ENCODE results near the gene NECAB3.

The NECAB3 gene

GRCh38 chr20:33663161-33664084 lies 10.8 kb downstream of the NECAB3 start:
- peak; percentile 73 for DNase-seq

- DNase-seq, result no peak
These were observed 12.1 kb downstream of the NECAB3 start, which contains the start of gene C20orf144 for GRCh38 chr20:33662172-33662571. Gene C20orf144 (plus strand): TSS chr20:33662327. CDS start chr20:33662346, 19 bp downstream.

GRCh38 chr20:33660685-33661058 lies 13.6 kb downstream of the NECAB3 start:
- no peak for DNase-seq

GRCh38 chr20:33660035-33660684 lies 14.1 kb downstream of the NECAB3 start:
- DNase-seq, result no peak

GRCh38 chr20:33659341-33660034 lies 14.7 kb downstream of the NECAB3 start:
- DNase-seq, result no peak

GRCh38 chr20:33658929-33659328 lies 15.3 kb downstream of the NECAB3 start:
- DNase-seq, result no peak

- no peak for DNase-seq
These were observed 15.7 kb downstream of the NECAB3 start for GRCh38 chr20:33658510-33658909.

GRCh38 chr20:33657704-33658095 lies 16.5 kb downstream of the NECAB3 start:
- no peak for DNase-seq

- DNase-seq, result no peak
These were observed 17.2 kb downstream of the NECAB3 start for GRCh38 chr20:33656783-33657703.

- DNase-seq, result no peak
These were observed 18.0 kb downstream of the NECAB3 start for GRCh38 chr20:33656010-33656782.

GRCh38 chr20:33655164-33655563 lies 19.1 kb downstream of the NECAB3 start:
- no peak for DNase-seq

GRCh38 chr20:33654680-33655161 lies 19.5 kb downstream of the NECAB3 start:
- no peak for DNase-seq

- DNase-seq, result no peak
These were observed 20.2 kb downstream of the NECAB3 start for GRCh38 chr20:33653900-33654596.

- DNase-seq, result no peak
These were observed 20.9 kb downstream of the NECAB3 start for GRCh38 chr20:33653218-33653899.

- DNase-seq, result no peak
These were observed 22.6 kb downstream of the NECAB3 start for GRCh38 chr20:33651562-33652048.

GRCh38 chr20:33650753-33651561 lies 23.3 kb downstream of the NECAB3 start:
- no peak for DNase-seq

- DNase-seq, result no peak
These were observed 24.0 kb downstream of the NECAB3 start for GRCh38 chr20:33650111-33650752.

GRCh38 chr20:33649201-33649681 lies 25.0 kb downstream of the NECAB3 start:
- no peak for DNase-seq

Data from effector CD4-positive, alpha-beta T cell (primary cell).